A549 treated with DMSO at 1 μM for 4 hours (cell line): ENCODE data around the gene SSH3. TPM values are rescaled to one million over a fixed set of nuclear protein-coding genes. Genes with fewer than 3 reads are reported as not detected.

Source experiments
- total RNA-seq: library from RNA; stranded (reverse); fragments of 200-300 nt; extraction: Qiagen RNA extraction; gene quantifications from 5 replicates; pipeline ENCODE4 v1.2.3, GENCODE V29; 2022; ENCODE audit warnings: low read depth

Gene SSH3, protein sequence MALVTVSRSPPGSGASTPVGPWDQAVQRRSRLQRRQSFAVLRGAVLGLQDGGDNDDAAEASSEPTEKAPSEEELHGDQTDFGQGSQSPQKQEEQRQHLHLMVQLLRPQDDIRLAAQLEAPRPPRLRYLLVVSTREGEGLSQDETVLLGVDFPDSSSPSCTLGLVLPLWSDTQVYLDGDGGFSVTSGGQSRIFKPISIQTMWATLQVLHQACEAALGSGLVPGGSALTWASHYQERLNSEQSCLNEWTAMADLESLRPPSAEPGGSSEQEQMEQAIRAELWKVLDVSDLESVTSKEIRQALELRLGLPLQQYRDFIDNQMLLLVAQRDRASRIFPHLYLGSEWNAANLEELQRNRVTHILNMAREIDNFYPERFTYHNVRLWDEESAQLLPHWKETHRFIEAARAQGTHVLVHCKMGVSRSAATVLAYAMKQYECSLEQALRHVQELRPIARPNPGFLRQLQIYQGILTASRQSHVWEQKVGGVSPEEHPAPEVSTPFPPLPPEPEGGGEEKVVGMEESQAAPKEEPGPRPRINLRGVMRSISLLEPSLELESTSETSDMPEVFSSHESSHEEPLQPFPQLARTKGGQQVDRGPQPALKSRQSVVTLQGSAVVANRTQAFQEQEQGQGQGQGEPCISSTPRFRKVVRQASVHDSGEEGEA
- total RNA-seq = 18.0 to 27.2 TPM (median 24.5 TPM) in 5 replicates

DNA sequence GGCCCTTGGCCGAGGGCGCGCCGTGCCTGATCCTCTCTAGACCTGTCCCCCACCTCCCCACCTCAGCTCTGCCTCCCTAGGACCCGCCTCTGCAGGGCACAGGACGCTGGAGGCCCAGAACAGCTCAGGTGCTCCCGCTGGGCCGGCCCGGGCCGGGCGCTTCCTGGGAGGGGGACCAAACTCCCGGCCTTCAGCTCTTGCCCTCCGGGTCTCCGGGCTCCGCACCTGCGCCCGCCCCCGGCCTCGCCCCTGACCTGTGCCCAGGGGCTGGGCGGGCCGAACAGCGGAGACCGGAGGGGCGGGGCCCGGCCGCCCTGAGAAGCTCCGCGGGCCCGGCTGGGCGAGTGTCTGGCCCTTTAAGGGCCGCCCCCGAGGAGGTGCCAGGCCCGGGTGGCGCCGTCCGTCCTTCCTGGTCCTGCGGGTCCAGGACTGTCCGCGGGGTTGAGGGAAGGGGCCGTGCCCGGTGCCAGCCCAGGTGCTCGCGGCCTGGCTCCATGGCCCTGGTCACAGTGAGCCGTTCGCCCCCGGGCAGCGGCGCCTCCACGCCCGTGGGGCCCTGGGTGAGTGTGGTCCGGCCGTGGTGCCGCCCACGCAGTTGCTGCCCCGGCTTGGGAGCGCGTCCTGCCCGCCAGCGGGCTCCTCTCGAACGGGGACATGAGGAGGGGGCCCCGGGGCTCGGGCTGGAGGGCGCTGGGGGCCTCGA, at the start of gene SSH3:
SSH3 (plus strand) TSS at position 399 of the 703 bp plus-strand sequence; CDS start at position 495, 96 bp downstream.

DNA sequence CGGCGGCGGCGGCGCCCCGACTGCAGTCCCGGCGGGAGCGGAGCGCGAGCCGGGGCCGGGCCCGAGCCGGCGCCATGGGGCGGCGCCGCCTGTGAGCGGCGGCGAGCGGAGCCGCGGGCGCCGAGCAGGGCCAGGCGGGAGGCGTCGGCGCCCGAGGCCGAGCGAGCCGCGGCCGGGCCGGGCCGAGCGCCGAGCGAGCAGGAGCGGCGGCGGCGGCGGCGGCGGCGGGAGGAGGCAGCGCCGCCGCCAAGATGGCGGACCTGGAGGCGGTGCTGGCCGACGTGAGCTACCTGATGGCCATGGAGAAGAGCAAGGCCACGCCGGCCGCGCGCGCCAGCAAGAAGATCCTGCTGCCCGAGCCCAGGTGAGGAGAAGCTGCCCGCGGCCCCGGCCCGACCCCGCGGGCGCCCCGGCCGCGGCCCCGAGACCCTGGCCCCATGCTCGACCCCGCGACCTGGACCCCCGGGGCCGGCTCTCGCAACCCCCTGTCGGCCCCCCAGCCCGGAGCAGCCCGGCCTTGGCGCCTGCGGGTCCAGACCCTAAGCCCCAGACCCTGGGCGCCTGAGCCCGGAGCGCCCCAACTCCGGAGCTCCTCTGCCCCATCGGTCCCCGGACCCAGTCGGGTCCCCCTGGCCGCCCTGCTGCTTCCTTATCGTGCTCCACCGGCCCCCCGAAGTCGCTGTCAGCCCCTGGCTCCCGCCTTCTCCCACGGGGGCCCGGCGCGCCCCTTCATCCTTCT, 36.7 kb upstream of the SSH3 start, which contains the start of gene GRK2:
GRK2 (plus strand) TSS at position 25 of the 739 bp plus-strand sequence; CDS start at position 252, 227 bp downstream.

DNA sequence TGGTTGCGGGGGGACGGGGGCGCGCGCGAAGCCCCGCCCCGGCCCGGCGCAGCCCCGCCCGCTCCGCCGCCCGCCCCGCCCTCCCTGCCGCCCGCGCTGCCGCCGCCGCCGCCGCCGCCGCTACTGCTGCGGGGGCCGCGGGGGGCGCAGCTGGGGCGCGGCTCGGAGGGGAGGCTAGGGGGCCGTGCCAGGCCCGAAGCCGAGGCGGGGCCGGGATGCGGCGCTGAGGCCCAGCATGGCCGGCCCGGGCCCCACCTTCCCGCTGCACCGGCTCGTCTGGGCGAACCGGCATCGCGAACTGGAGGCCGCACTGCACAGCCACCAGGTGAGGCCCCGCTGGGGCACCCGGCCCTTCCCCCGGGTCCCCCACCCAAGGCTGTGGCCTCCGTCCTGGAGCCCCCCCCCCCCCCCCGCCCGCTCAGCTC, 14.1 kb upstream of the SSH3 start, which contains the start of gene ANKRD13D:
ANKRD13D (plus strand) TSS at position 78 of the 425 bp plus-strand sequence; CDS start at position 236, 158 bp downstream.

DNA sequence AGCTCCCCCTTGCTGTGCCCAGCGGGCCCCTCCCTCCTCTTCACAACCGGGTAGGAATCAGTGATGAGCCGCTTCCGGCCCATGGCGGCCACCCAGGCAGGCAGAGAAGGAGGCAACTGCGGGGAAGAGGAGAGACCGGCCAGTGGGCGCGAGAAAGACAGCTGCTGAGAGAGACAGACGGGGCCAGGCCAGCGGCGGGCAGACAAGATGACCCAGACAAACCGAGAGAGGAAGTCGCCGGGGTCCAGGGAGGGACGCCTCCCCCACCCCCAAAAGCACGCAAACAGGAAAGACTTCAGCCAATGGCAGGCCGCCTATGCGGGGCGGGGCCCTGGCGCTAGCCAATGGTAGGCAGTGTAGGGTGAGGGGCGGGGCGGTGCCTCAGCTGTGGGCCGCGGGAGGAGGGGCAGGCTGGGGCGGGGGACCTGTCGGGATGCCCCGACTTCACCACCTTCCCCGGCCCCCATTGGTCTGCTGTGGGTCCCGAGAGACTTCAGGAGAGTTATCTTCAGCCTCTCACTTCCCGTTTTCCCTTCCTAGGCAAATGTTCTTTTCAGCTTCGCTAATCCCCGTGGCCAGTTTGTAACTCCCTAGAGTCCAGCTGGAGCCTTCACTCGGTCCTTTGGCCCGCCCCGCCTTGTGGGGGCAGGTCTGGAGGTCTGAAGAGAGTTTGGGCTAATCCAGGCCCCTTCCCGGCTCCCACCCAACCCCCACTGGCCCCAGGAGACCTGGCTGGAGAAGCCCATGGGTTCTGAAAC, 50.2 kb downstream of the SSH3 start, which contains the start of gene POLD4:
POLD4 (minus strand) TSS at position 230 of the 758 bp plus-strand sequence; CDS start at position 83, 147 bp downstream.

Other genes starting within 250 kb of the SSH3 start
- 32.0 to 43.4 TPM (median 40.4 TPM) in 5 replicates for gene RHOD, start 246.7 kb upstream of the SSH3 start, total RNA-seq
- gene KDM2A, start 184.3 kb upstream of the SSH3 start, total RNA-seq = 45.7 to 54.3 TPM (median 52.4 TPM) in 5 replicates
- 30.0 to 41.0 TPM (median 37.7 TPM) in 5 replicates for gene GRK2, start 37.1 kb upstream of the SSH3 start, total RNA-seq
- 21.2 to 28.1 TPM (median 25.4 TPM) in 5 replicates for gene ANKRD13D, start 14.2 kb upstream of the SSH3 start, total RNA-seq
- gene POLD4, start 50.0 kb downstream of the SSH3 start, total RNA-seq = 209 to 247 TPM (median 230 TPM) in 5 replicates
- 42.5 to 51.9 TPM (median 46.1 TPM) in 5 replicates for gene CLCF1, start 70.1 kb downstream of the SSH3 start, total RNA-seq
- 23.8 to 40.0 TPM (median 33.5 TPM) in 5 replicates for gene RAD9A, start 88.5 kb downstream of the SSH3 start, total RNA-seq
- gene PPP1CA, start 98.3 kb downstream of the SSH3 start, total RNA-seq = 265 to 309 TPM (median 294 TPM) in 5 replicates
- gene TBC1D10C, start 100.6 kb downstream of the SSH3 start, total RNA-seq = 0.07 to 0.12 TPM (median 0.07 TPM) in 3 of 5 replicates, not detected in the others
- 0.14 to 0.53 TPM (median 0.18 TPM) in 5 replicates for gene CARNS1, start 112.1 kb downstream of the SSH3 start, total RNA-seq
- gene RPS6KB2, start 125.0 kb downstream of the SSH3 start, total RNA-seq = 44.4 to 52.3 TPM (median 44.9 TPM) in 5 replicates
- 0.22 to 0.36 TPM (median 0.30 TPM) in 5 replicates for gene PTPRCAP, start 134.2 kb downstream of the SSH3 start, total RNA-seq
- 53.5 to 63.8 TPM (median 58.1 TPM) in 5 replicates for gene CORO1B, start 139.9 kb downstream of the SSH3 start, total RNA-seq
- gene GPR152, start 149.2 kb downstream of the SSH3 start, total RNA-seq = 0.06 TPM in 1 of 5 replicates, not detected in the others
- gene CABP4, start 151.8 kb downstream of the SSH3 start, total RNA-seq = not detected in 5 replicates
- gene TMEM134, start 165.7 kb downstream of the SSH3 start, total RNA-seq = 49.3 to 60.6 TPM (median 56.9 TPM) in 5 replicates
- 45.8 to 54.0 TPM (median 47.4 TPM) in 5 replicates for gene AIP, start 179.5 kb downstream of the SSH3 start, total RNA-seq
- gene PITPNM1, start 201.8 kb downstream of the SSH3 start, total RNA-seq = 45.3 to 66.7 TPM (median 53.3 TPM) in 5 replicates
- 67.0 to 103 TPM (median 89.2 TPM) in 5 replicates for gene CDK2AP2, start 204.6 kb downstream of the SSH3 start, total RNA-seq
- gene CABP2, start 219.9 kb downstream of the SSH3 start, total RNA-seq = not detected in 5 replicates